ENCODE measurements around the gene MLH1.

Gene MLH1

DNA sequence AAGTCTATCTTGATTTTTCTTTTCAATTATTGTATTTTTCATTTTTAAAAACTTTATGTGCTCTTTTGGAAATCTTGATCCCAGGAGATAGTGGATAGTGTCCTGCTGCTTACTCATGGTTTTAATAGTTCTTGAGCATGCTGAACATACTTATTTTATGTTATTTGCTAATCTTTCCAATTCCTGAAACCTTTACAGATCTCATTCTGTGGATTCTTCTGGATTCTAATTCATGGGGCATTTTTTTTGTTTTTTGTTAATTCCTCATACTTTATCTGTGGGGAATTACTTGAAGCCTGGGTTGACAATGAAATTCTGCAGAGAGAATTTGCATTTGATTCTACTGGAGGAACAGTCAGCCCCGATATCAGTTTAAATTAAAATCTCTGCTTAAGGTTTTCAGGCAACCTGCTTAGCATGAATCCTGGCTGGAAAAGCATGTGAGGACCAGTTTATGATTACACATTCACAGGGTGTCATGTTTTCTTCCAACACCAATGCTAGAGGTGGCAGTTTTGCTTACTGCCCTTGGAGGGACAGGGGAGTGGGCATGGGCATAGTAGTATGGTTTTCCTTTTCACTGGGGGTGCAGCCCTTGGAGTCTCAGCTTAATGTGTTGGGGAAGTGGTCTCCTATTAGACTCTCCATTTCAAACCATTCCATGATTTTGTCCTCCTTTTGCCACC, 46.0 kb downstream of the MLH1 start:
- no peak for TF ChIP-seq GATA2 (IDR thresholded peaks at IDR 0.05; ENCODE audit: low read depth, low read length)
- TF ChIP-seq GATA3 (IDR thresholded peaks at IDR 0.05; ENCODE audit: low read depth, low read length) = no peak

DNA sequence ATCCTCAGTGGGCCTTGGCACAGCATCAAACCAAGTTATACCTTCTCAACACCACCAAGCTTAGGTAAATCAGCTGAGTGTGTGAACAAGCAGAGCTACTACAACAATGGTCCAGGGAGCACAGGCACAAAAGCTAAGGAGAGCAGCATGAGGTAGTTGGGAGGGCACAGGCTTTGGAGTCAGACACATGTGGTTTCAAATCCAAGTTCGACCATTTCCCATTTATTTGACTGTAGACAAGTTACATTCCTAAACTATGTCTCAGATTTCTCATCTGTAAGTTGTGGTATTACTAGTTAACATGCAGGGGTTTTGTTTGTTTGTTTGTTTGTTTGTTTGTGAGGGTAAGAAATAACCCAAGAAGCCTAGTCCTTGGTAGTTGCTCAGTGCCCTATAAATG, 46.9 kb downstream of the MLH1 start:
- no peak for TF ChIP-seq GATA3 (IDR thresholded peaks at IDR 0.05; ENCODE audit: low read depth, low read length)
- TF ChIP-seq GATA2 (IDR thresholded peaks at IDR 0.05; ENCODE audit: low read depth, low read length) = no peak

DNA sequence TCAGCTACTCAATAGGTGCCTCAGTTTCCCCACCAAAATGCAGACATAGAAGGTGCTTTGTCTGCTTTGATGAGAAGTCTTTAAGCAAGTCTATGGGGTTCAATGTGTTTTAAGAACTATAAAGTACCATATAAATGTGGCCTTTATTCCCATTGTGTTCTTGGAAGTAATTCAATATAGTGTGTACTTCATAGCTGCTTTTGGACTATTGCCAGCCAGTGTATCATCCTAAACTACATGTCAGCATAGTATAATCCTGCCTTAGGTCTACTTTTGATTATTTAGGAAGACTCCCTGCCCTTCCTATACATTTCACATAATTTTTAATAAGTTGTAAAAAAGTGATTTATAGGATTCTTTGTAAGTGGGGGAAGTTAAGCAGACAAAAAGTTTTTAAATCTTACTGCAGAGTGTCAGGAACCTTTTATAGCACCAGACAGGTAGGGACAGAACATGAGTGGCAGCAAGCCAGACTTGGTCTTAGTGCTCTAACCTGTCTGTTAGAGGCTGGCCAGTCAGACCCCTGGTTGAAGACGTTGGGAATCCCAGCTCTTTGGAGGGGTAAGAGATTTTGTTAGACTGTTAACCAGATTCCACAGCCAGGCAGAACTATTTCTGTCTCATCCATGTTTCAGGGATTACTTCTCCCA, 48.4 kb downstream of the MLH1 start:
- TF ChIP-seq GATA3 (IDR thresholded peaks at IDR 0.05; ENCODE audit: low read depth, low read length) (no peak), GATA2 (IDR thresholded peaks at IDR 0.05; ENCODE audit: low read depth, low read length) (no peak)

GRCh38 chr3:37050282-37050681, 57.0 kb downstream of the MLH1 start:
- TF ChIP-seq GATA3 (IDR thresholded peaks at IDR 0.05; ENCODE audit: low read depth, low read length) (no peak), GATA2 (IDR thresholded peaks at IDR 0.05; ENCODE audit: low read depth, low read length) (no peak)

GRCh38 chr3:37052860-37053259, 59.5 kb downstream of the MLH1 start:
- TF ChIP-seq GATA2 (IDR thresholded peaks at IDR 0.05; ENCODE audit: low read depth, low read length) = no peak
- TF ChIP-seq GATA3 (IDR thresholded peaks at IDR 0.05; ENCODE audit: low read depth, low read length) = no peak

- no peak for TF ChIP-seq GATA3 (IDR thresholded peaks at IDR 0.05; ENCODE audit: low read depth, low read length)
- no peak for TF ChIP-seq GATA2 (IDR thresholded peaks at IDR 0.05; ENCODE audit: low read depth, low read length)
These were observed 60.0 kb downstream of the MLH1 start for GRCh38 chr3:37053337-37053736.

DNA sequence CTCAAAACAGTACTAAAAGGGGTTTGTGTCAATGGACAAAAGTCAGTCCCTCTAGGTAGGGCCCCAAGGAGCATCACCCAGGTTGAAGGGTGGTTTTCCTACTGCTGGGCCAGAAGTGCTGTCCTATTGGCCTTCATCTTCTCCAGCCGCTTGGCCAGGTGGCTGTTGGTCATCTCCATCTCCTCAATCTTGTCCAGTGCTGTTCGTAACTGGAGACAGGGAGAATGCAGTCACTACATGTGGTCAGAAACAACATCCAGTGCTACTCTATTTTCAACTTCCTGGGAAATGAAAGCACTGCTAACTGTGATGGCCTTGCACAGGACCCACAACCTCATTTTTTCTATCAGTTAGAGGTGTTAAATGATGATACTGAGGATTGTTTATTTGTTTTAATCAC, 60.4 kb downstream of the MLH1 start:
- TF ChIP-seq GATA2 (IDR thresholded peaks at IDR 0.05; ENCODE audit: low read depth, low read length) (no peak), GATA3 (IDR thresholded peaks at IDR 0.05; ENCODE audit: low read depth, low read length) (no peak)

DNA sequence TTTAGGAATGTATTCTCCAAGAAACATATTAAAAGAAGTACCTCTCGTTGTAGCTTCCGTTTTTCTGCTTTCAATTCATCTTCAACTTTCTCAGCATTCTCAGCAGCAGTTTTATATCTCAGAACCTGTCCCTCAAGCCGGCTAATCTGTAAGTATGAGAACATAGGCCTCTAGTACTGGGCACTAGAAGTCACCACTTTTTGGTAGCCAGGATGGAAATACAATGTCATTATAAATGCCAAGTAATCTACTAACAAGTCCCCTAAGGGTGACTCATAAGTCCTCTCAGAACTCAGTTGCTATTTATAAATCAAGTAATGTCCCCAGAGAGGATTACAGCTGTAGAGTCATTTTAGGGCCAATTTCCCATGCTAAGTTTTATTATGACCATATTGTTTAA, 61.1 kb downstream of the MLH1 start:
- TF ChIP-seq GATA3 (IDR thresholded peaks at IDR 0.05; ENCODE audit: low read depth, low read length) (no peak), GATA2 (IDR thresholded peaks at IDR 0.05; ENCODE audit: low read depth, low read length) (no peak)

DNA sequence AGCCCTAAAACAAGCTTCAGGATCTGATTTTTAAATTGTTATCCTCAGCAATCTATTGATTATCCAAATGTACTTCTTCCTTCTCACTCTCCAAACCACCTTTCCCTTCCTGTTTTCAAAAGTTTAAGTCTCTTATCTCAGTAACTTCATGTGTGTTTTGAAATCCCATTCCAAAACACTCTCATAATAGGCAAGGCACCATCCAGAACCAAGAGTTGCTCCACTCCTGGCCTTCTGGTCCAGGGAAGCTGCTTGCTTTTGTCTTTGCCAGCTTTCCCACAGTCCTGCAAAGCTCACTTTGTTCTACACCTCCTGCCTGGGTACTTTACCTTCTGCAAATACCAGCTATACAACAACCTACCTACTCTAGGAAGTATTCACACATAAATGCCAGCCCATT, 63.5 kb downstream of the MLH1 start:
- no peak for TF ChIP-seq GATA2 (IDR thresholded peaks at IDR 0.05; ENCODE audit: low read depth, low read length)
- no peak for TF ChIP-seq GATA3 (IDR thresholded peaks at IDR 0.05; ENCODE audit: low read depth, low read length)

DNA sequence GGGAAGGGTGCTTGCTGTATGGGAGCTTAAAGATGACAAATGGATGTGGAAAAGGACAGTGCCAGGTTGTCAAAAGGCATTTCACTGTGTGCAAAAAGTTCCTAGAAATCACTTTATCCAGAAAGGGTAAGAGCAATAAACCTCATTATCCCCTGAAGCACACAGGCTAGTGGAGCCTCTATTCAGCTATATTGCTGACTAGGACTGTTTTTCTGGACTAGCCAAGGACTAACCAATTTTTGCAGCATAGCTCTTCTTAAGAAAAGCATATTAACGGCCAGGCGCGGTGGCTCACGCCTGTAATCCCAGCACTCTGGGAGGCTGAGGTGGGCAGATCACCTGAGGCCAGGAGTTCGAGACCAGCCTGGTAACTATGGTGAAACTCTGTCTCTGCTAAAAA, 64.8 kb downstream of the MLH1 start:
- TF ChIP-seq GATA3 (IDR thresholded peaks at IDR 0.05; ENCODE audit: low read depth, low read length) (no peak), GATA2 (IDR thresholded peaks at IDR 0.05; ENCODE audit: low read depth, low read length) (no peak)

DNA sequence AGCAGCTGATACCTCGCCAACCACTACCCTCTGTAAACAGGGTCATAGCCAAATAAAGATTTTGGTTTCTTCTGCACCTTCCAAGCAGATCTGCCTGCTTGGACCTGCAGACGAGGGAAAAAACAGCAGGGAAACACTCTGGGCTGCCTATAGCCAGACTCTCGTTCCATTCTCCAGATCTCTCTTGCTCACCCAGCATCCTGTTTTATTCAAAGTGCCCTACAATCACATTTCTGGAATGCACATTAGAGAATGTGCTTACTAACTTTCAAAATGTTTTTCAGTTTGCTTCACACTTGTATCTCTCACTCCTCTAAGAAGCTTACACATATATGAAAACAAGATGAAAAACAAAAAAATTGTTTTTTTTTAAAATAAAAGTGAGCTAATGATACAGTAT, 71.4 kb downstream of the MLH1 start:
- TF ChIP-seq GATA2 (IDR thresholded peaks at IDR 0.05; ENCODE audit: low read depth, low read length) (no peak), GATA3 (IDR thresholded peaks at IDR 0.05; ENCODE audit: low read depth, low read length) (no peak)

- TF ChIP-seq GATA2 (IDR thresholded peaks at IDR 0.05; ENCODE audit: low read depth, low read length) = no peak
- TF ChIP-seq GATA3 (IDR thresholded peaks at IDR 0.05; ENCODE audit: low read depth, low read length) = no peak
These were observed 74.3 kb downstream of the MLH1 start for GRCh38 chr3:37067577-37067976.

DNA sequence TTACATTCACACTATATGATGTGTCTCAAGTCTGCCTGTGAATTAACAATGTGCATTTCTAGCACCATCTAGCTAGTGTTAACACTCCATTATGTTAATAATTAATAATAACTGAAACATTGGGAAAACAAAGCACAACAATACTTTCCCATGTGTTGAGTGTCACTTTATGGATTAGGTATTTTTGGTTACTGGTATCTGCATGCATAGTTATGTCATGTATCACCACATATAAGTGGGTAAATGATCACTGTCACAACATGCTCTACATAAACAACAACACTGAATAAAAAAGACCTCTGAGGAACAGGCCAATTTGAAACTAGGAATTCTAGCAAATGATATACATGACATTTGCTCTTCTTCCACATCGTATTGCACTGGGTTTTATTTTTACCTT, 74.7 kb downstream of the MLH1 start:
- no peak for TF ChIP-seq GATA3 (IDR thresholded peaks at IDR 0.05; ENCODE audit: low read depth, low read length)

GRCh38 chr3:37071921-37072320, 78.6 kb downstream of the MLH1 start:
- TF ChIP-seq GATA3 (IDR thresholded peaks at IDR 0.05; ENCODE audit: low read depth, low read length) (no peak), GATA2 (IDR thresholded peaks at IDR 0.05; ENCODE audit: low read depth, low read length) (no peak)

- TF ChIP-seq GATA3 (IDR thresholded peaks at IDR 0.05; ENCODE audit: low read depth, low read length) (no peak), GATA2 (IDR thresholded peaks at IDR 0.05; ENCODE audit: low read depth, low read length) (no peak)
These were observed 79.6 kb downstream of the MLH1 start for GRCh38 chr3:37072892-37073291.
